ENCODE results near the gene PIK3CA. TPM values are rescaled to one million over a fixed set of nuclear protein-coding genes. Genes with fewer than 3 reads are reported as not detected.
"Not testable (repeated sequence)": the region's sequence is repeated elsewhere in the genome, so short reads cannot be mapped to it uniquely, and the experiment has no call there.

Gene PIK3CA
- total RNA-seq, 2 experiments from 2014 or later: 9.0 to 17.8 TPM

GRCh38 chr3:179196098-179196497 lies 47.9 kb downstream of the PIK3CA start:
- CTCF ChIA-PET (ENCODE audit: unreplicated experiment): no interaction called here

GRCh38 chr3:179196700-179197099 lies 48.5 kb downstream of the PIK3CA start:
- POLR2A ChIA-PET: interaction anchor here (1.5 kb wide), 1 partner anchor 27 kb away, joined by 3 read pairs; no protein-coding TSS in a partner anchor
- H3K36me3 ChIP-seq (ENCODE audit: insufficient read depth, low read length): peaks cover 4% of the 10 kb centered on the region
- no peak overlapping the region for H2AFZ ChIP-seq (ENCODE audit: low read length)
- intact Hi-C loops (cut with micrococcal nuclease; ENCODE audit: unreplicated experiment): no loop called here
- CTCF ChIA-PET (ENCODE audit: unreplicated experiment): no interaction called here
- H3K4me1 ChIP-seq (ENCODE audit: insufficient read depth, low read length, poor library complexity, severe bottlenecking): peaks cover 11% of the 10 kb centered on the region
- no peak overlapping the region for H3K4me2 ChIP-seq (ENCODE audit: low read length)
- H3K27ac ChIP-seq (ENCODE audit: low read depth, low read length, poor library complexity, severe bottlenecking): no peak overlapping the region
- H3K79me2 ChIP-seq (ENCODE audit: insufficient read depth, low read depth, low read length): no peaks in the 10 kb centered on the region
- no peak for DNase-seq (ENCODE audit: low spot score)
- no peaks in the 10 kb centered on the region for H3K9me3 ChIP-seq (ENCODE audit: low read length)
- no peaks in the 10 kb centered on the region for H3K9me2 ChIP-seq (ENCODE audit: insufficient read depth, low read length)
- H4K20me1 ChIP-seq (ENCODE audit: insufficient read depth, low read length): no peaks in the 10 kb centered on the region
- no TSS peak for BruUV-seq (replicated peaks)
- TF ChIP-seq EZH2phosphoT487 (IDR thresholded peaks at IDR 0.05; ENCODE audit: borderline replicate concordance, low read depth, low read length): no peak
- no peak overlapping the region for H3K4me3 ChIP-seq (ENCODE audit: low read depth, low read length, poor library complexity, severe bottlenecking)

More at GRCh38 chr3:179196098-179196497, 47.9 kb downstream of the PIK3CA start:
- Histone ChIP-seq H4K20me1 (ENCODE audit: insufficient read depth, low read length) (no peaks in the 10 kb centered on the region), H3K4me2 (ENCODE audit: low read length) (peak overlapping the region; percentile 17; the same call in 1 of the 2 replicates), H3K27ac (ENCODE audit: low read depth, low read length, poor library complexity, severe bottlenecking) (no peak overlapping the region), H3K4me1 (ENCODE audit: insufficient read depth, low read length, poor library complexity, severe bottlenecking) (peaks cover 11% of the 10 kb centered on the region), H2AFZ (ENCODE audit: low read length) (no peak overlapping the region), H3K4me3 (ENCODE audit: low read depth, low read length, poor library complexity, severe bottlenecking) (no peak overlapping the region), H3K9me3 (ENCODE audit: low read length) (no peaks in the 10 kb centered on the region), H3K79me2 (ENCODE audit: insufficient read depth, low read depth, low read length) (no peaks in the 10 kb centered on the region), H3K9me2 (ENCODE audit: insufficient read depth, low read length) (no peaks in the 10 kb centered on the region), H3K36me3 (ENCODE audit: insufficient read depth, low read length) (peaks cover 4% of the 10 kb centered on the region)
- DNase-seq (ENCODE audit: low spot score): peak; percentile 12
- TF ChIP-seq, protein P1, sequence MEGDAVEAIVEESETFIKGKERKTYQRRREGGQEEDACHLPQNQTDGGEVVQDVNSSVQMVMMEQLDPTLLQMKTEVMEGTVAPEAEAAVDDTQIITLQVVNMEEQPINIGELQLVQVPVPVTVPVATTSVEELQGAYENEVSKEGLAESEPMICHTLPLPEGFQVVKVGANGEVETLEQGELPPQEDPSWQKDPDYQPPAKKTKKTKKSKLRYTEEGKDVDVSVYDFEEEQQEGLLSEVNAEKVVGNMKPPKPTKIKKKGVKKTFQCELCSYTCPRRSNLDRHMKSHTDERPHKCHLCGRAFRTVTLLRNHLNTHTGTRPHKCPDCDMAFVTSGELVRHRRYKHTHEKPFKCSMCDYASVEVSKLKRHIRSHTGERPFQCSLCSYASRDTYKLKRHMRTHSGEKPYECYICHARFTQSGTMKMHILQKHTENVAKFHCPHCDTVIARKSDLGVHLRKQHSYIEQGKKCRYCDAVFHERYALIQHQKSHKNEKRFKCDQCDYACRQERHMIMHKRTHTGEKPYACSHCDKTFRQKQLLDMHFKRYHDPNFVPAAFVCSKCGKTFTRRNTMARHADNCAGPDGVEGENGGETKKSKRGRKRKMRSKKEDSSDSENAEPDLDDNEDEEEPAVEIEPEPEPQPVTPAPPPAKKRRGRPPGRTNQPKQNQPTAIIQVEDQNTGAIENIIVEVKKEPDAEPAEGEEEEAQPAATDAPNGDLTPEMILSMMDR (conservative IDR thresholded peaks at IDR 0.05; ENCODE audit: low read length): no peak
- TF ChIP-seq EZH2phosphoT487 (IDR thresholded peaks at IDR 0.05; ENCODE audit: borderline replicate concordance, low read depth, low read length): no peak
- no TSS peak for BruUV-seq (replicated peaks)
- POLR2A ChIA-PET: interaction anchor here (1.5 kb wide), 1 partner anchor 26 kb away, joined by 3 read pairs; no protein-coding TSS in a partner anchor
- intact Hi-C loops (cut with micrococcal nuclease; ENCODE audit: unreplicated experiment): no loop called here

GRCh38 chr3:179200790-179201189 lies 52.6 kb downstream of the PIK3CA start:
- Histone ChIP-seq H4K20me1 (ENCODE audit: insufficient read depth, low read length) (no peaks in the 10 kb centered on the region), H3K4me2 (ENCODE audit: low read length) (no peak overlapping the region), H3K4me3 (ENCODE audit: low read depth, low read length, poor library complexity, severe bottlenecking) (no peak overlapping the region), H3K9me3 (ENCODE audit: low read length) (no peaks in the 10 kb centered on the region), H3K79me2 (ENCODE audit: insufficient read depth, low read depth, low read length) (no peaks in the 10 kb centered on the region), H3K36me3 (ENCODE audit: insufficient read depth, low read length) (peaks cover 12% of the 10 kb centered on the region), H2AFZ (ENCODE audit: low read length) (no peak overlapping the region), H3K4me1 (ENCODE audit: insufficient read depth, low read length, poor library complexity, severe bottlenecking) (peaks cover 6% of the 10 kb centered on the region), H3K9me2 (ENCODE audit: insufficient read depth, low read length) (no peaks in the 10 kb centered on the region), H3K27ac (ENCODE audit: low read depth, low read length, poor library complexity, severe bottlenecking) (no peak overlapping the region)
- BruUV-seq (replicated peaks): no TSS peak
- DNase-seq (ENCODE audit: low spot score): no peak
- no peak for TF ChIP-seq EZH2phosphoT487 (IDR thresholded peaks at IDR 0.05; ENCODE audit: borderline replicate concordance, low read depth, low read length)
- ChIA-PET CTCF (ENCODE audit: unreplicated experiment) (no interaction called here), POLR2A (interaction anchor here (0.7 kb wide), 1 partner anchor 34 kb away, joined by 3 read pairs; no protein-coding TSS in a partner anchor)
- intact Hi-C loops (cut with micrococcal nuclease; ENCODE audit: unreplicated experiment): no loop called here

- H3K9me2 ChIP-seq (ENCODE audit: insufficient read depth, low read length); H3K36me3 ChIP-seq (ENCODE audit: insufficient read depth, low read length); H4K20me1 ChIP-seq (ENCODE audit: insufficient read depth, low read length); H2AFZ ChIP-seq (ENCODE audit: low read length); POLR2A ChIA-PET; BruUV-seq (replicated peaks); CTCF ChIA-PET (ENCODE audit: unreplicated experiment); H3K79me2 ChIP-seq (ENCODE audit: insufficient read depth, low read depth, low read length); intact Hi-C loops (cut with micrococcal nuclease; ENCODE audit: unreplicated experiment); H3K4me3 ChIP-seq (ENCODE audit: low read depth, low read length, poor library complexity, severe bottlenecking); H3K9me3 ChIP-seq (ENCODE audit: low read length); H3K4me1 ChIP-seq (ENCODE audit: insufficient read depth, low read length, poor library complexity, severe bottlenecking); DNase-seq (ENCODE audit: low spot score); H3K4me2 ChIP-seq (ENCODE audit: low read length); H3K27ac ChIP-seq (ENCODE audit: low read depth, low read length, poor library complexity, severe bottlenecking): not testable (repeated sequence)
Measured at GRCh38 chr3:179215550-179215949, 67.4 kb downstream of the PIK3CA start.

DNA sequence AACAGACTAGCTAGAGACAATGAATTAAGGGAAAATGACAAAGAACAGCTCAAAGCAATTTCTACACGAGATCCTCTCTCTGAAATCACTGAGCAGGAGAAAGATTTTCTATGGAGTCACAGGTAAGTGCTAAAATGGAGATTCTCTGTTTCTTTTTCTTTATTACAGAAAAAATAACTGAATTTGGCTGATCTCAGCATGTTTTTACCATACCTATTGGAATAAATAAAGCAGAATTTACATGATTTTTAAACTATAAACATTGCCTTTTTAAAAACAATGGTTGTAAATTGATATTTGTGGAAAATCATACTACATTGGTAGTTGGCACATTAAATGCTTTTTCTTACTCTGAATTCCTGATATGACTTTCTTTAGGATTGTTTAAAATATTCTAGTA lies 70.1 kb downstream of the PIK3CA start:
- H3K4me2 ChIP-seq (ENCODE audit: low read length); H3K9me2 ChIP-seq (ENCODE audit: insufficient read depth, low read length); H3K4me3 ChIP-seq (ENCODE audit: low read depth, low read length, poor library complexity, severe bottlenecking); H3K79me2 ChIP-seq (ENCODE audit: insufficient read depth, low read depth, low read length); H4K20me1 ChIP-seq (ENCODE audit: insufficient read depth, low read length); intact Hi-C loops (cut with micrococcal nuclease; ENCODE audit: unreplicated experiment); H3K4me1 ChIP-seq (ENCODE audit: insufficient read depth, low read length, poor library complexity, severe bottlenecking); DNase-seq (ENCODE audit: low spot score); CTCF ChIA-PET (ENCODE audit: unreplicated experiment); H2AFZ ChIP-seq (ENCODE audit: low read length); H3K9me3 ChIP-seq (ENCODE audit: low read length); H3K27ac ChIP-seq (ENCODE audit: low read depth, low read length, poor library complexity, severe bottlenecking); H3K36me3 ChIP-seq (ENCODE audit: insufficient read depth, low read length); BruUV-seq (replicated peaks): not testable (repeated sequence)
- POLR2A ChIA-PET: interaction anchor here (0.5 kb wide), 1 partner anchor 45 kb away, joined by 4 read pairs; no protein-coding TSS in a partner anchor

All from OCI-LY7 (cell line).